ENCODE measurements around the gene CLDN15. TPM values are rescaled to one million over a fixed set of nuclear protein-coding genes. Genes with fewer than 3 reads are reported as not detected.

Gene CLDN15
- total and polyA plus RNA-seq, 11 donors = 1.4 to 37.6 (median 2.2) TPM

DNA sequence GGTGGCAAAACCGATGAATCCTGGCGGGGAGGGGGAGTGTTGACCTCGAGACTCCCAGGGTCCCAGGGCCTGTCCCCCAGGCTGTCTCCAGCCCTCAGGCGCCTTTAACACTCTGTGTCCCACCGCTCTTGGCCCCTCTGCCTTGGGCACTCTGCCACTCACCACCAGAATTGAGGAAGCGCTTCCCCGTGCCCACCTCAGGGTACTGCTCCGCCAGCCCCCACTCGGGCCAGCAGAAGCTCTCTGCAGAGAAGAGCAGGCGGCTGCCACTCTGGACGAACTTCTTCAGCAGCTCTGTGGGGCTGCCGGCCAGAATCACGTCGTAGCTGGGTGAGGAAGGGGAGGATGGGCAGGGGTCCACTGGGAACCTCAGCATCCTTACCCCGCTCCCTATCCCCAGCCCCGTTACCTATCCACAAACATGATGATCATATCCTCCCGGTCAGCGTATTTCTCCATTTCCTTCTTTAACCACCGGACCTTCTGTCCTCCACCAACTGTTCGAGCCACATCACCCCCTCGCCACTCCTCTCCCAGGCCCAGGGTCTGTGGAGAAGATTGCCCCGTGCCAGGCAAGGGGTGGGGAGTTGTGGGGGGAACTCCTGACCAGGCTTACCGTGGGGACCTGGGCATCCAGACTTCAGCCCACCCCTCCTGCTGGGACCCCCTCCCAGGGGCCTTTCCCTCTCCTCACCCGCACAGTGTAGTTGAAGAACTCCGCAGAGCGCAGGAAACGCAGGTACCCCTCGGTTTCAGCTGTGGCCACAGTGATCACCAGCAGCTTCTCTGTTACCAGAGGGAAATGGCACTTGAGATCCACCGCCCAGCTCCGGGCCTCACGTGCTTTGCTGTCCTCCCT lies 21.4 kb downstream of the CLDN15 start:
- Histone ChIP-seq H3K9me3 (no peaks in the 10 kb centered on the region), H3K4me1 (peaks cover 4 to 48% (median 31%) of the 10 kb centered on the region in 12 donors), H3K36me3 (peaks cover 0 to 54% (median 38%) of the 10 kb centered on the region in 9 donors), H3K4me3 (peak overlapping the region; percentile 53 to 95 (median 80)), H3K27me3 (no peaks in the 10 kb centered on the region), H3K27ac (peak overlapping the region in 10 of 12 donors; percentile 82 to 97 (median 92))
- intact Hi-C loops (cut with DNase I) = loop anchor here in 5 of 10 donors (2.0 to 10.0 kb wide), 3 partner anchors 29 to 69 kb away; partner anchors contain the start of gene FIS1 (in 1 of the 5)
- TF ChIP-seq POLR2A (IDR thresholded peaks at IDR 0.05) = no peak
- TF ChIP-seq, protein P1, sequence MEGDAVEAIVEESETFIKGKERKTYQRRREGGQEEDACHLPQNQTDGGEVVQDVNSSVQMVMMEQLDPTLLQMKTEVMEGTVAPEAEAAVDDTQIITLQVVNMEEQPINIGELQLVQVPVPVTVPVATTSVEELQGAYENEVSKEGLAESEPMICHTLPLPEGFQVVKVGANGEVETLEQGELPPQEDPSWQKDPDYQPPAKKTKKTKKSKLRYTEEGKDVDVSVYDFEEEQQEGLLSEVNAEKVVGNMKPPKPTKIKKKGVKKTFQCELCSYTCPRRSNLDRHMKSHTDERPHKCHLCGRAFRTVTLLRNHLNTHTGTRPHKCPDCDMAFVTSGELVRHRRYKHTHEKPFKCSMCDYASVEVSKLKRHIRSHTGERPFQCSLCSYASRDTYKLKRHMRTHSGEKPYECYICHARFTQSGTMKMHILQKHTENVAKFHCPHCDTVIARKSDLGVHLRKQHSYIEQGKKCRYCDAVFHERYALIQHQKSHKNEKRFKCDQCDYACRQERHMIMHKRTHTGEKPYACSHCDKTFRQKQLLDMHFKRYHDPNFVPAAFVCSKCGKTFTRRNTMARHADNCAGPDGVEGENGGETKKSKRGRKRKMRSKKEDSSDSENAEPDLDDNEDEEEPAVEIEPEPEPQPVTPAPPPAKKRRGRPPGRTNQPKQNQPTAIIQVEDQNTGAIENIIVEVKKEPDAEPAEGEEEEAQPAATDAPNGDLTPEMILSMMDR (IDR thresholded peaks at IDR 0.05) = no peak
- no peak for ATAC-seq
- no peak for DNase-seq
- 63 to 73% (median 67%) methylated on average over 31 of the region's 31 CpGs for WGBS, 4 donors

- no peaks in the 10 kb centered on the region for H3K9me3 ChIP-seq
- TF ChIP-seq, protein P1 (IDR thresholded peaks at IDR 0.05) = no peak
- no peak for TF ChIP-seq POLR2A (IDR thresholded peaks at IDR 0.05)
- no peak for DNase-seq
- H3K27ac ChIP-seq = no peak overlapping the region
- ATAC-seq = no peak
- no peak overlapping the region for H3K4me3 ChIP-seq
- H3K27me3 ChIP-seq = no peaks in the 10 kb centered on the region
- peaks cover 0 to 91% (median 77%) of the 10 kb centered on the region in 9 donors for H3K36me3 ChIP-seq
- H3K4me1 ChIP-seq = peaks cover 0 to 23% (median 11%) of the 10 kb centered on the region in 12 donors
- intact Hi-C loops (cut with DNase I) = loop anchor here in 2 of 10 donors (5.0 to 10.0 kb wide), 2 partner anchors 40 to 73 kb away; no protein-coding TSS in a partner anchor
- 93 to 97% (median 95%) methylated on average over 8 of the region's 8 CpGs for WGBS, 4 donors
These were observed 25.6 kb downstream of the CLDN15 start for GRCh38 chr7:101212014-101212413.

DNA sequence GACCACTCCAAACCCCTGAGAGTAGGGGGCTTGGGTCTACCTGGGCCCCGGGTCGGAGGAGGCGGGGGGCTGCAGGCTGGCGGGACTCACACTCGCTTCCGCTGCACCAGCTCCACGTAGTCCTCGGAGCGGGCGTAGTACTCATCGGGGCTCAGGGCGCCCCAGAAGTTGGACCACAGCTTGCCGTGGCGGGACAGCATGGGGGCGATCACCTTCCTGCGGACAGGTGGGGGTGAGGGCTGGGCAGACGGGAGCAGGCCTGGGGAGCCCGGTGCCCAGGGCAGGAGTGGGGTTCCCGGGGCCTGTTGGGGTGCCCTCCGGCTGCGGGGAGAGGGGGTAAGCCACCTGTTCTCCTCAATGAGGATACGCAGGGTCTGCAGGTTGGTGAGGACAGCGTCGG lies 26.1 kb downstream of the CLDN15 start:
- peak in 1 of 4 donors; percentile 4 for ATAC-seq
- Histone ChIP-seq H3K27ac (no peak overlapping the region), H3K27me3 (no peaks in the 10 kb centered on the region), H3K4me3 (no peak overlapping the region), H3K4me1 (peaks cover 0 to 18% (median 7%) of the 10 kb centered on the region in 12 donors), H3K9me3 (no peaks in the 10 kb centered on the region), H3K36me3 (peaks cover 0 to 95% (median 78%) of the 10 kb centered on the region in 9 donors)
- intact Hi-C loops (cut with DNase I) = loop anchor here in 2 of 10 donors (5.0 to 10.0 kb wide), 2 partner anchors 41 to 73 kb away; no protein-coding TSS in a partner anchor
- WGBS, 4 donors = 92 to 98% (median 96%) methylated on average over 15 to 24 of the region's 24 CpGs
- DNase-seq = no peak
- no peak for TF ChIP-seq POLR2A (IDR thresholded peaks at IDR 0.05)
- TF ChIP-seq, protein P1 (IDR thresholded peaks at IDR 0.05) = no peak

- Histone ChIP-seq H3K9me3 (no peaks in the 10 kb centered on the region), H3K36me3 (peaks cover 0 to 93% (median 73%) of the 10 kb centered on the region in 9 donors), H3K4me3 (no peak overlapping the region), H3K27ac (no peak overlapping the region), H3K4me1 (peaks cover 0 to 6% (median 0%) of the 10 kb centered on the region in 12 donors), H3K27me3 (no peaks in the 10 kb centered on the region)
- DNase-seq (no peak), ATAC-seq (no peak)
- intact Hi-C loops (cut with DNase I) = loop anchor here in 2 of 10 donors (5.0 to 10.0 kb wide), 2 partner anchors 42 to 75 kb away; no protein-coding TSS in a partner anchor
- 90 to 95% (median 94%) methylated on average over 18 to 19 of the region's 19 CpGs for WGBS, 4 donors
- no peak for TF ChIP-seq POLR2A (IDR thresholded peaks at IDR 0.05)
- TF ChIP-seq, protein P1 (IDR thresholded peaks at IDR 0.05) = no peak
These were observed 27.5 kb downstream of the CLDN15 start for GRCh38 chr7:101210143-101210542.
